Smooth muscle cell (in vitro differentiated cells): ENCODE results near the gene LSP1. TPM values are rescaled to one million over a fixed set of nuclear protein-coding genes. Genes with fewer than 3 reads are reported as not detected.

Experiments used
- DNase-seq: peaks from one replicate; lab custom pipeline; 2025; ENCODE audit not compliant: unreplicated experiment; lab: John Stamatoyannopoulos, UW
- H2AFZ ChIP-seq: fragments of 200-600 bp; sonication (generic); 2 replicates; pipeline ENCODE4 v1.6.0; 2016; ENCODE audit warnings: antibody characterized with exemption, low read depth, mild to moderate bottlenecking
- H3F3A ChIP-seq: fragments of 200-600 bp; sonication (generic); 2 replicates; pipeline ENCODE4 v1.6.0; 2017; ENCODE audit warnings: antibody characterized with exemption, low read depth
- H3K27ac ChIP-seq: fragments of 200-600 bp; sonication (generic); 2 replicates; pipeline ENCODE4 v1.5.1; 2016; ENCODE audit warnings: low read depth, mild to moderate bottlenecking
- H3K27me3 ChIP-seq: fragments of 200-600 bp; sonication (generic); 2 replicates; pipeline ENCODE4 v1.6.1; 2016; ENCODE audit warnings: low read depth, mild to moderate bottlenecking
- H3K36me3 ChIP-seq: fragments of 200-600 bp; sonication (generic); 2 replicates; pipeline ENCODE4 v1.5.1; 2016; ENCODE audit warnings: low read depth
- H3K4me1 ChIP-seq: fragments of 200-600 bp; sonication (generic); 2 replicates; pipeline ENCODE4 v1.5.1; 2016; ENCODE audit warnings: low read depth
- H3K4me2 ChIP-seq: fragments of 200-600 bp; sonication (generic); 2 replicates; pipeline ENCODE4 v1.6.0; 2016; ENCODE audit warnings: mild to moderate bottlenecking
- H3K4me3 ChIP-seq: fragments of 200-600 bp; sonication (generic); 2 replicates; pipeline ENCODE4 v1.5.1; 2016; ENCODE audit warnings: mild to moderate bottlenecking
- H3K79me2 ChIP-seq: fragments of 200-600 bp; sonication (generic); 2 replicates; pipeline ENCODE4 v1.6.0; 2016; ENCODE audit warnings: low read depth, mild to moderate bottlenecking
- H3K9ac ChIP-seq: fragments of 200-600 bp; sonication (generic); 2 replicates; pipeline ENCODE4 v1.6.0; 2016; ENCODE audit warnings: low read depth
- H3K9me3 ChIP-seq: fragments of 200-600 bp; sonication (generic); replicated peaks from 2 replicates; pipeline ENCODE4 v1.5.1; 2016; ENCODE audit warnings: low read depth
- H4K20me1 ChIP-seq: fragments of 200-600 bp; sonication (generic); 2 replicates; pipeline ENCODE4 v1.6.0; 2016; ENCODE audit warnings: low read depth
- WGBS: methylation state at CpG from one replicate; pipeline ENCODE4 v1.1.7; 2016; ENCODE audit warnings: low lambda C conversion rate; 5-methylcytosine and 5-hydroxymethylcytosine counted together
- polyA plus RNA-seq: library from polyadenylated mRNA; unstranded; fragments of >200 nt; fragmentation: Nextera tagmentation; extraction: Ambion mirVana; gene quantifications from 2 replicates; pipeline ENCODE4 v1.2.1, GENCODE V29; 2016
- total RNA-seq: library from RNA; depleted of rRNA; stranded (reverse); fragments of >200 nt; gene quantifications from 2 replicates; pipeline ENCODE4 v1.2.3, GENCODE V29; 2014
- TF ChIP-seq, protein P1 (sequence below): fragments of 200-600 bp; sonication (generic); IDR thresholded peaks from 2 replicates; pipeline ENCODE4 v1.5.1; 2017; ENCODE audit warnings: borderline replicate concordance, mild to moderate bottlenecking, antibody characterized with exemption; ENCODE audit not compliant: insufficient read depth, poor library complexity, severe bottlenecking

LSP1 gene
- total and polyA plus RNA-seq, 2 experiments from 2014 or later, result 2.1 to 13.7 TPM

- H3K9me3 ChIP-seq, result no peaks in the 10 kb centered on the region
- WGBS, result 90% methylated on average over 30 of the region's 32 CpGs
- H3K27me3 ChIP-seq, result no peaks in the 10 kb centered on the region
- H3K4me3 ChIP-seq, result no peak within 1 kb of the TSS
- no peak within 1 kb of the TSS for H3K27ac ChIP-seq
- no peaks in the 10 kb centered on the region for H4K20me1 ChIP-seq
- H3K36me3 ChIP-seq, result no peaks in the 10 kb centered on the region
- H3K79me2 ChIP-seq, result no peaks in the 10 kb centered on the region
- TF ChIP-seq, protein P1, sequence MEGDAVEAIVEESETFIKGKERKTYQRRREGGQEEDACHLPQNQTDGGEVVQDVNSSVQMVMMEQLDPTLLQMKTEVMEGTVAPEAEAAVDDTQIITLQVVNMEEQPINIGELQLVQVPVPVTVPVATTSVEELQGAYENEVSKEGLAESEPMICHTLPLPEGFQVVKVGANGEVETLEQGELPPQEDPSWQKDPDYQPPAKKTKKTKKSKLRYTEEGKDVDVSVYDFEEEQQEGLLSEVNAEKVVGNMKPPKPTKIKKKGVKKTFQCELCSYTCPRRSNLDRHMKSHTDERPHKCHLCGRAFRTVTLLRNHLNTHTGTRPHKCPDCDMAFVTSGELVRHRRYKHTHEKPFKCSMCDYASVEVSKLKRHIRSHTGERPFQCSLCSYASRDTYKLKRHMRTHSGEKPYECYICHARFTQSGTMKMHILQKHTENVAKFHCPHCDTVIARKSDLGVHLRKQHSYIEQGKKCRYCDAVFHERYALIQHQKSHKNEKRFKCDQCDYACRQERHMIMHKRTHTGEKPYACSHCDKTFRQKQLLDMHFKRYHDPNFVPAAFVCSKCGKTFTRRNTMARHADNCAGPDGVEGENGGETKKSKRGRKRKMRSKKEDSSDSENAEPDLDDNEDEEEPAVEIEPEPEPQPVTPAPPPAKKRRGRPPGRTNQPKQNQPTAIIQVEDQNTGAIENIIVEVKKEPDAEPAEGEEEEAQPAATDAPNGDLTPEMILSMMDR, result no peak
- H3K4me1 ChIP-seq, result peaks cover 4% of the 10 kb centered on the region
- H2AFZ ChIP-seq, result no peak within 1 kb of the TSS
- no peak for DNase-seq
- peak within 1 kb of the TSS; percentile 48 for H3K4me2 ChIP-seq
- H3F3A ChIP-seq, result no peaks in the 10 kb centered on the region
- H3K9ac ChIP-seq, result no peak within 1 kb of the TSS
These were observed 14.3 kb upstream of the LSP1 start, which contains the start of gene TNNI2 for GRCh38 chr11:1838426-1839144. Gene TNNI2 (plus strand): TSS chr11:1838981. CDS start chr11:1839697, 716 bp downstream.

DNA sequence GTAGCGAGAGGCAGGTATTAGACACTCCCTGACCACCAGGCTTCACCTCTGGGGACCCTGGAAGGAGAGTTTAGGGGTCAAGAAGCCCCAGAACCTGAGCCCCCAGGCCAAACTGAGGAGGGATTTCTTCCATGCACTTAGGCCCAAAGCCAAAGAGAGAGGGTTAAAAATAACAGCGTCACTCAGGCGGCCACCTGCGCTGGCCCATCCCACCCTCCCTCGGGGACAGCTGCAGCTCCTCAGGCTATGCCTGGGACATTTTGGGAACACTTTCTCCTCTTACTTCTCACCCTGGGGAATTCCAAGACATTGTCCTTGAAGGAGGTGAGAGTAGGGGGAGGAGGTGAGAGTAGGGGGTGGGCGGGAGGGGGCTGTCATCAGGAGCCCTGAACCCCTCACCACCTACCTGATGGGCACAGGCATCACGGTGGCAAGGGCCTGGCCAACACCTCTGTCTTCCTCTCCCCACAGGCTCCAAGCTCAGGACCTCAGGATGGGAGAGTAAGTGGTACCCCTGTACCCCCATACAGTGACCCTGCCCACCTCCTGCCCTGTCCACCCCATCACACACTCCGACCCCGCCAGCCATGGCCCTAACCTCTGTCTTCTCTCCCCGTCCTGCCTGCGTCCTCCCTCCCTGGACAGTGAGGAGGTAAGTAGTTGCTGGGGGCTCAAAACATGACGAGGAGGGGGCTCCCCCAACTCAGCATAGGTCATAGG is 13.5 kb upstream of the LSP1 start:
- H3K9ac ChIP-seq, result no peak overlapping the region
- H3K36me3 ChIP-seq, result no peaks in the 10 kb centered on the region
- H3K4me1 ChIP-seq, result peaks cover 4% of the 10 kb centered on the region
- H3K27me3 ChIP-seq, result no peaks in the 10 kb centered on the region
- H3K4me3 ChIP-seq, result no peak overlapping the region
- H3K79me2 ChIP-seq, result no peaks in the 10 kb centered on the region
- TF ChIP-seq, protein P1, result no peak
- no peaks in the 10 kb centered on the region for H3K9me3 ChIP-seq
- WGBS, result 91% methylated on average over 12 of the region's 12 CpGs
- H3K27ac ChIP-seq, result no peak overlapping the region
- no peak for DNase-seq
- H2AFZ ChIP-seq, result no peak overlapping the region
- H3F3A ChIP-seq, result no peaks in the 10 kb centered on the region
- no peaks in the 10 kb centered on the region for H4K20me1 ChIP-seq
- no peak overlapping the region for H3K4me2 ChIP-seq

DNA sequence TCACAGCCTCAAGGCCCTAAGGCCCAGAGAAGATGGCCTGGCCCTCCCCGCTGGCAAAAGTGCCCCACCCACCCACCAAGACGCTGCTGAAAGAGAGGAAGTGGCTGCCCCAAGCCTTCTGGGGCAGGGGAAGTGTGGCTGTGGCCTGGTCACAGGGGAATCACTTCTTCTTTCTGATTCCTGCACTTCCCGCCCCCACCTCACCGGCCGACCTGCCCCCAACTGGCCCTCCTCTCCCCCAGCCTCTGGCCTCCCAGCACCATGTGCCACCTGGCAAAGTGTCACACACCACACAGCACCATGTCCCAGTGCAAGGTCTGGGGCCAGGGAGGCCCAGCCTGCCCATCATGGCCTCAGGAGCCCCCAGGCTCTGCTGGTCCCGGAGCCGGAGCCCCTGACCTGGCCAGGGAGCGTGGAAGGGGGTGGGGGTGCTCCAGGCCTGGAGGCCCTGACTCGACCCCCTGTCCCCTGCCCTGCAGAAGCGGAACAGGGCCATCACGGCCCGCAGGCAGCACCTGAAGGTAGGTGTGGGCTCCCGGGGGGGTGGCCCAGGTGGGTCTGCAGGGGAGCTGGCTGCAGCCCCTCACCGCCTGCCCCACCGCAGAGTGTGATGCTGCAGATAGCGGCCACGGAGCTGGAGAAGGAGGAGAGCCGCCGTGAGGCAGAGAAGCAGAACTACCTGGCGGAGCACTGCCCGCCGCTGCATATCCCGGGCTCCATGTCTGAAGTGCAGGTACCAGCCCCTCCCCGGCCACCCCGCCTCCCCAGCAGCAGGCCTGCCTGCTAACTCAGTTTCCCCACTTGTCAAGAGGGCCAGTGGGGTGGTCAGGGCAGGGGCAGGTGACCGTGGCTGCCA is 12.7 kb upstream of the LSP1 start:
- no peaks in the 10 kb centered on the region for H3K36me3 ChIP-seq
- WGBS, result 89% methylated on average over 25 of the region's 26 CpGs
- DNase-seq, result no peak
- no peak overlapping the region for H3K27ac ChIP-seq
- no peaks in the 10 kb centered on the region for H3K79me2 ChIP-seq
- no peaks in the 10 kb centered on the region for H3F3A ChIP-seq
- TF ChIP-seq, protein P1, result no peak
- H4K20me1 ChIP-seq, result no peaks in the 10 kb centered on the region
- H2AFZ ChIP-seq, result no peak overlapping the region
- no peaks in the 10 kb centered on the region for H3K27me3 ChIP-seq
- no peaks in the 10 kb centered on the region for H3K9me3 ChIP-seq
- H3K4me2 ChIP-seq, result no peak overlapping the region
- no peak overlapping the region for H3K9ac ChIP-seq
- peaks cover 4% of the 10 kb centered on the region for H3K4me1 ChIP-seq
- H3K4me3 ChIP-seq, result no peak overlapping the region
